Testis (tissue), 3 donors: Measurements from ENCODE around the gene FYB1. TPM values are rescaled to one million over a fixed set of nuclear protein-coding genes. Genes with fewer than 3 reads are reported as not detected.

Source experiments
- DNase-seq: peaks from one replicate; pipeline ENCODE4 v3.0.0-alpha.2; 2019
- H3K27ac ChIP-seq, 2 donors: fragments of 200-600 bp; sonication (generic); one replicate each; pipeline ENCODE4 v1.5.1; 2019
- H3K27me3 ChIP-seq: fragments of 200-600 bp; sonication (generic); one replicate; pipeline ENCODE4 v1.5.1; 2019
- H3K36me3 ChIP-seq: fragments of 200-600 bp; sonication (generic); one replicate; pipeline ENCODE4 v1.5.1; 2017; ENCODE audit warnings: low read depth; ENCODE audit errors: missing control alignments
- H3K4me1 ChIP-seq: fragments of 200-600 bp; sonication (generic); one replicate; pipeline ENCODE4 v1.5.1; 2019
- H3K4me3 ChIP-seq, 2 donors: fragments of 200-600 bp; sonication (generic); one replicate each; pipeline ENCODE4 v1.5.1; 2017 to 2019
- H3K9me3 ChIP-seq: fragments of 200-600 bp; sonication (generic); one replicate; pipeline ENCODE4 v1.5.1; 2017
- CTCF ChIP-seq, 3 experiments: fragments of 450-650 bp in 2 of 3; fragments of 200-600 bp in 1 of 3; sonication (generic) in 1 of 3; IDR thresholded peaks; one replicate each; pipeline ENCODE4 v1.5.1; 2016 to 2019; ENCODE audit warnings: antibody characterized with exemption in 3 of 3, mild to moderate bottlenecking in 2 of 3, moderate library complexity in 1 of 3
- POLR2A ChIP-seq: fragments of 450-650 bp; IDR thresholded peaks from one replicate; pipeline ENCODE4 v1.6.1; 2017; ENCODE audit warnings: antibody characterized with exemption, mild to moderate bottlenecking, moderate library complexity
- WGBS, 2 donors: methylation state at CpG; one replicate each; pipeline ENCODE4 v1.1.5; 2018; 5-methylcytosine and 5-hydroxymethylcytosine counted together
- intact Hi-C: fragments of 100-400 bp; cut with DNase I; formaldehyde crosslinking; loops from one replicate; pipeline ENCODE4 v1.15.1; 2023; ENCODE audit warnings: low total_unique reads
- polyA plus RNA-seq: library from polyadenylated mRNA; stranded (reverse); fragments of 350-450 nt; fragmentation: Illumina TruSeq; extraction: RNeasy Lipid Tissue Mini Kit (QIAGEN cat#74804); gene quantifications from one replicate; pipeline ENCODE4 v1.2.3, GENCODE V29; 2014; ENCODE audit warnings: low read depth, low replicate concordance; ENCODE audit not compliant: insufficient read depth
- total RNA-seq, 2 donors: library from RNA; depleted of rRNA; stranded (reverse); fragments of >200 nt; gene quantifications; one replicate each; pipeline ENCODE4 v1.2.3, GENCODE V29; 2016

FYB1 gene
- total and polyA plus RNA-seq, 3 donors from 2014 or later: 2.5 to 8.6 (median 6.0) TPM

DNA sequence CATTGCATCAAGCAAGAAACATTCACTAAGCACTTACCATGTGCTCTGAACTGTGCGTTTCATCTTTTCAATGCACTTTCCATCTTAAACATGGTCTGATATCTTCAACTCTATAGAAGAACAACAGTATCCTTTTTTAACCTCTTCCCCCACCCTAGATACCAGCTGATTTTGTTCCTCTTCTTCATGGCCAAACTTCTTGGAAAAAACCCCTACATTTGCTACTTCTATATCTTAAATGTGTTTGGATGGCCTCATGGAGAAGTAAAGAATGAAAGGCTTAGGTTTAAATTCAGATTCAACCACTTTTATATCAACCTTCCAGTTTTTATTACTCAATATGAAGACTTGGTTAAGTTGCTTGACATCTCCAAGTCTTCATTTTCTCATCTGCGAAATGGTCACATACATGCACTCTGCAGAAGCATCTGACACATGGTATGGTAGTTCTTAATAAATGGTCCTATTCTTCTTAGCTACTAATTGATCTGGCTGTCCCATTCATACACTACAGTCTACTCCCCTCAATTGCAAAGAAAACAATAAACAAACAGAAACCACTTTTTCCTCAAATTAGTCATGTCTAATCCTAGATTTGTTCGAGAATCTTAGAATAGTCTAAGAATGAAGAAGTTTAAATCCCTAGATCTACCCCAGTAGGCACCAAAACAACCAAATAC is 59.4 kb downstream of the FYB1 start:
- TF ChIP-seq CTCF (IDR thresholded peaks at IDR 0.05) (no peak), POLR2A (no peak)
- WGBS, 2 donors: 88 to 90% methylated on average over 3 of the region's 3 CpGs

DNA sequence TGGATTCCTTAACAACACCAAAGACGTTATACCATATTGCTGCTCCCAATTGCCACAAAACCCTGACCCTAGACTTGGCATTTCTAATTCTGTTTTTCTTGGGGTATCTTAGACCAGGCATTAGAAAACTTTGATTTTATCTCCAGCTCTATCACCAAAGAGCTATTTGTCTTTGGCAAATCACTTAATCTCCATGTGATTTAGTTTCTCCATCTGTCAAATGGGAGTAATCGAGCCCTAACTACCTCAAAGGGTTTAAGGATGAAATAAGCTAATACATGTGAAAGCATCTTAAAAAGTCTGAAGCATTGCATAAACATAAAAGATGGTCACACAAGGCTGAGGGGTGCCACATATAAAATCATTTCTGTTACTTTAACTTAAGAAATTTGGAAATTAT is 60.6 kb downstream of the FYB1 start:
- H3K36me3 ChIP-seq: no peaks in the 10 kb centered on the region
- H3K27me3 ChIP-seq: no peaks in the 10 kb centered on the region
- H3K9me3 ChIP-seq: no peaks in the 10 kb centered on the region
- 81 to 92% methylated on average over 2 of the region's 2 CpGs for WGBS, 2 donors
- no peak overlapping the region for H3K27ac ChIP-seq
- intact Hi-C loops: no loop called here
- no peaks in the 10 kb centered on the region for H3K4me1 ChIP-seq
- no peak for TF ChIP-seq CTCF (IDR thresholded peaks at IDR 0.05)
- no peak for TF ChIP-seq POLR2A
- no peak for DNase-seq
- H3K4me3 ChIP-seq: no peak overlapping the region

More for the DNA sequence above, 59.4 kb downstream of the FYB1 start:
- no peak for DNase-seq
- no peaks in the 10 kb centered on the region for H3K36me3 ChIP-seq
- H3K9me3 ChIP-seq: no peaks in the 10 kb centered on the region
- H3K4me3 ChIP-seq: no peak overlapping the region
- H3K27me3 ChIP-seq: no peaks in the 10 kb centered on the region
- no peaks in the 10 kb centered on the region for H3K4me1 ChIP-seq
- H3K27ac ChIP-seq: no peak overlapping the region
- intact Hi-C loops: no loop called here

GRCh38 chr5:39158127-39158593 is 61.2 kb downstream of the FYB1 start:
- Histone ChIP-seq H3K4me1 (no peaks in the 10 kb centered on the region), H3K27me3 (no peaks in the 10 kb centered on the region), H3K36me3 (no peaks in the 10 kb centered on the region), H3K9me3 (no peaks in the 10 kb centered on the region), H3K27ac (no peak overlapping the region), H3K4me3 (no peak overlapping the region)
- 76 to 78% methylated on average over 4 of the region's 4 CpGs for WGBS, 2 donors
- intact Hi-C loops: no loop called here
- no peak for DNase-seq
- no peak for TF ChIP-seq CTCF (IDR thresholded peaks at IDR 0.05)
- no peak for TF ChIP-seq POLR2A

DNA sequence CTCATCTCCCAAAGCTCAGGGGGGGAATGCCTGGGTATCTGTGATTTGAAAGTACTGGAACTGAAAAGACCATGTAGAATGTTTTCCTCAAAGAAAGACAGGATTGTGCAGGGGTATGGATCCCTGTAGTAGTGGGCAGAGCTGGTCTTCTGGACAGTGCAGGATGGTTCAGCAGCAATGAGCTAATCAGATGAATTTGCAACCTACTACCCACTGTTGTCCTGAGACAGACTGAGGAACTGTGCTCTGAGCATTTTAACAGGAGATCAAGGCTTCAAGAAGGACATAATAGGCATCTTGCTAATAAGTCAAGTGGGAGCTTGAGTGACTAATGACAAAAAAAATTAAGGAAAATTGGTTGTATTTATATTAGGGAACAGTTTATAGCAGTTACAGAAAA is 61.7 kb downstream of the FYB1 start:
- TF ChIP-seq CTCF (IDR thresholded peaks at IDR 0.05): no peak
- TF ChIP-seq POLR2A: no peak
- Histone ChIP-seq H3K36me3 (no peaks in the 10 kb centered on the region), H3K27ac (no peak overlapping the region), H3K4me3 (no peak overlapping the region), H3K9me3 (no peaks in the 10 kb centered on the region), H3K4me1 (no peaks in the 10 kb centered on the region), H3K27me3 (no peaks in the 10 kb centered on the region)
- intact Hi-C loops: no loop called here
- no peak for DNase-seq

GRCh38 chr5:39156082-39156481 is 63.3 kb downstream of the FYB1 start:
- Histone ChIP-seq H3K9me3 (no peaks in the 10 kb centered on the region), H3K4me3 (no peak overlapping the region), H3K27me3 (no peaks in the 10 kb centered on the region), H3K4me1 (no peaks in the 10 kb centered on the region), H3K36me3 (no peaks in the 10 kb centered on the region), H3K27ac (no peak overlapping the region)
- DNase-seq: no peak
- TF ChIP-seq POLR2A (no peak), CTCF (IDR thresholded peaks at IDR 0.05) (no peak)
- intact Hi-C loops: no loop called here
- 85 to 87% methylated on average over 4 of the region's 4 CpGs for WGBS, 2 donors
